Measurements from ENCODE around the gene NUDT12.

The NUDT12 gene

DNA sequence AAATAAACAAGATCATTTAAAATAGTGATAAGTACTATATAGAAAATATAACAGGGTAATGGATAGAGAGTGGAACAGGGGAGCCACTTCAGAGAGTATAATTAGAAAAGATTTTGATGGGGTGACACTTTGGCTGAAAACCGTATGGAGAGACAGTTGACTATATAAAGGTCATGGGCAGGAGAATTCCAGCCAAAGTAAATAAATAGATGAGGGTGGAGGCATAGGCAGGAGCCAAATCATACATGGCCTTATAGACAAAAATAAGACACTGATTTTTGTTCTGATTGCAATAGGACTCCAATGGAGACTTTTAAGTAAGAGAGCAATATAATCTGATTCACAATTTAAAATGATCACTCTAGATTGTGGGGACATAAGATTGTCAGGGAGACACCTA lies 37.5 kb upstream of the NUDT12 start:
- no peaks in the 10 kb centered on the region for H3K36me3 ChIP-seq (ENCODE audit: control insufficient read depth, insufficient read depth, low read length)
- no peaks in the 10 kb centered on the region for H3K9me3 ChIP-seq (ENCODE audit: control insufficient read depth, low read length)
- no peaks in the 10 kb centered on the region for H3K4me1 ChIP-seq
- TF ChIP-seq, protein P1, sequence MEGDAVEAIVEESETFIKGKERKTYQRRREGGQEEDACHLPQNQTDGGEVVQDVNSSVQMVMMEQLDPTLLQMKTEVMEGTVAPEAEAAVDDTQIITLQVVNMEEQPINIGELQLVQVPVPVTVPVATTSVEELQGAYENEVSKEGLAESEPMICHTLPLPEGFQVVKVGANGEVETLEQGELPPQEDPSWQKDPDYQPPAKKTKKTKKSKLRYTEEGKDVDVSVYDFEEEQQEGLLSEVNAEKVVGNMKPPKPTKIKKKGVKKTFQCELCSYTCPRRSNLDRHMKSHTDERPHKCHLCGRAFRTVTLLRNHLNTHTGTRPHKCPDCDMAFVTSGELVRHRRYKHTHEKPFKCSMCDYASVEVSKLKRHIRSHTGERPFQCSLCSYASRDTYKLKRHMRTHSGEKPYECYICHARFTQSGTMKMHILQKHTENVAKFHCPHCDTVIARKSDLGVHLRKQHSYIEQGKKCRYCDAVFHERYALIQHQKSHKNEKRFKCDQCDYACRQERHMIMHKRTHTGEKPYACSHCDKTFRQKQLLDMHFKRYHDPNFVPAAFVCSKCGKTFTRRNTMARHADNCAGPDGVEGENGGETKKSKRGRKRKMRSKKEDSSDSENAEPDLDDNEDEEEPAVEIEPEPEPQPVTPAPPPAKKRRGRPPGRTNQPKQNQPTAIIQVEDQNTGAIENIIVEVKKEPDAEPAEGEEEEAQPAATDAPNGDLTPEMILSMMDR (IDR thresholded peaks at IDR 0.05), result no peak
- no peak overlapping the region for H3K4me2 ChIP-seq (ENCODE audit: low read length)
- no peak overlapping the region for H3K9ac ChIP-seq
- no peaks in the 10 kb centered on the region for H3K27me3 ChIP-seq (ENCODE audit: control insufficient read depth, insufficient read depth, low read length)
- H3K4me3 ChIP-seq (ENCODE audit: low read depth, low read length), result no peak overlapping the region
- no peaks in the 10 kb centered on the region for H3K79me2 ChIP-seq
- no peak overlapping the region for H3K27ac ChIP-seq
- H2AFZ ChIP-seq, result no peak overlapping the region

GRCh38 chr5:103598997-103599566 lies 36.5 kb upstream of the NUDT12 start:
- H3K4me3 ChIP-seq (ENCODE audit: low read depth, low read length), result no peak overlapping the region
- TF ChIP-seq, protein P1 (IDR thresholded peaks at IDR 0.05), result no peak

DNA sequence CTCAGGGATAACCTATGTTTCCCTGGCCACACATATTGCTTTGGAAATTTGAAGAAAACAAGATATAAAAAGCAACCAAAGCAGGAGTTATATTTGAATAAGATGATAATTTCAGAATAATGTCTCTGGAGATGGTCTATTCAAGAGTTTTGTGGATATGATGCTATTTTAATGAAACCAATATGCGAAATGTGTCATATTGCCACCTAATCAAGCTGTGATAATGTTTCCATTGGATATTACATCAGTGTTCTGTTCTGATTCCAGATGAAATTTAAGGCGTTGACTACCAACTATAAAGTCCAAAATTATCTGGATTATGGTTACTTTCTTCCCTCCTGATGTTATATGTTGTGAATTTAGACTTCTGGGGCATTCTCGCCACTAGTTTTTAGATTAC lies 27.6 kb upstream of the NUDT12 start:
- no peaks in the 10 kb centered on the region for H3K27me3 ChIP-seq (ENCODE audit: control insufficient read depth, insufficient read depth, low read length)
- no peak overlapping the region for H2AFZ ChIP-seq
- TF ChIP-seq, protein P1 (IDR thresholded peaks at IDR 0.05), result no peak
- H3K36me3 ChIP-seq (ENCODE audit: control insufficient read depth, insufficient read depth, low read length), result no peaks in the 10 kb centered on the region
- H3K79me2 ChIP-seq, result no peaks in the 10 kb centered on the region
- no peaks in the 10 kb centered on the region for H3K4me1 ChIP-seq
- H3K4me2 ChIP-seq (ENCODE audit: low read length), result no peak overlapping the region
- no peak overlapping the region for H3K9ac ChIP-seq
- no peak overlapping the region for H3K27ac ChIP-seq
- H3K4me3 ChIP-seq (ENCODE audit: low read depth, low read length), result no peak overlapping the region
- no peaks in the 10 kb centered on the region for H3K9me3 ChIP-seq (ENCODE audit: control insufficient read depth, low read length)

More at GRCh38 chr5:103598997-103599566, 36.5 kb upstream of the NUDT12 start:
- H3K27me3 ChIP-seq (ENCODE audit: control insufficient read depth, insufficient read depth, low read length), result no peaks in the 10 kb centered on the region
- H3K27ac ChIP-seq, result no peak overlapping the region
- no peaks in the 10 kb centered on the region for H3K4me1 ChIP-seq
- H3K4me2 ChIP-seq (ENCODE audit: low read length), result no peak overlapping the region
- H2AFZ ChIP-seq, result no peak overlapping the region
- H3K9ac ChIP-seq, result no peak overlapping the region
- H3K79me2 ChIP-seq, result no peaks in the 10 kb centered on the region
- no peaks in the 10 kb centered on the region for H3K36me3 ChIP-seq (ENCODE audit: control insufficient read depth, insufficient read depth, low read length)
- no peaks in the 10 kb centered on the region for H3K9me3 ChIP-seq (ENCODE audit: control insufficient read depth, low read length)

GRCh38 chr5:103589776-103590175 lies 27.2 kb upstream of the NUDT12 start:
- Histone ChIP-seq H3K27me3 (ENCODE audit: control insufficient read depth, insufficient read depth, low read length) (no peaks in the 10 kb centered on the region), H3K36me3 (ENCODE audit: control insufficient read depth, insufficient read depth, low read length) (no peaks in the 10 kb centered on the region), H3K79me2 (no peaks in the 10 kb centered on the region), H3K9ac (no peak overlapping the region), H3K4me2 (ENCODE audit: low read length) (no peak overlapping the region), H3K4me1 (no peaks in the 10 kb centered on the region), H3K27ac (no peak overlapping the region), H3K9me3 (ENCODE audit: control insufficient read depth, low read length) (no peaks in the 10 kb centered on the region), H2AFZ (no peak overlapping the region), H3K4me3 (ENCODE audit: low read depth, low read length) (no peak overlapping the region)
- TF ChIP-seq, protein P1 (IDR thresholded peaks at IDR 0.05), result no peak

- TF ChIP-seq, protein P1 (IDR thresholded peaks at IDR 0.05), result no peak
- Histone ChIP-seq H3K9me3 (ENCODE audit: control insufficient read depth, low read length) (no peaks in the 10 kb centered on the region), H3K36me3 (ENCODE audit: control insufficient read depth, insufficient read depth, low read length) (no peaks in the 10 kb centered on the region), H3K79me2 (no peaks in the 10 kb centered on the region), H3K4me3 (ENCODE audit: low read depth, low read length) (no peak overlapping the region), H3K27me3 (ENCODE audit: control insufficient read depth, insufficient read depth, low read length) (no peaks in the 10 kb centered on the region), H3K27ac (no peak overlapping the region), H3K4me1 (no peaks in the 10 kb centered on the region), H3K4me2 (ENCODE audit: low read length) (no peak overlapping the region), H2AFZ (no peak overlapping the region), H3K9ac (no peak overlapping the region)
Measured at GRCh38 chr5:103589357-103589756, 26.8 kb upstream of the NUDT12 start.

Data from parathyroid adenoma (tissue), 2 donors.